ENCODE data around the gene TMED8.

The TMED8 gene

DNA sequence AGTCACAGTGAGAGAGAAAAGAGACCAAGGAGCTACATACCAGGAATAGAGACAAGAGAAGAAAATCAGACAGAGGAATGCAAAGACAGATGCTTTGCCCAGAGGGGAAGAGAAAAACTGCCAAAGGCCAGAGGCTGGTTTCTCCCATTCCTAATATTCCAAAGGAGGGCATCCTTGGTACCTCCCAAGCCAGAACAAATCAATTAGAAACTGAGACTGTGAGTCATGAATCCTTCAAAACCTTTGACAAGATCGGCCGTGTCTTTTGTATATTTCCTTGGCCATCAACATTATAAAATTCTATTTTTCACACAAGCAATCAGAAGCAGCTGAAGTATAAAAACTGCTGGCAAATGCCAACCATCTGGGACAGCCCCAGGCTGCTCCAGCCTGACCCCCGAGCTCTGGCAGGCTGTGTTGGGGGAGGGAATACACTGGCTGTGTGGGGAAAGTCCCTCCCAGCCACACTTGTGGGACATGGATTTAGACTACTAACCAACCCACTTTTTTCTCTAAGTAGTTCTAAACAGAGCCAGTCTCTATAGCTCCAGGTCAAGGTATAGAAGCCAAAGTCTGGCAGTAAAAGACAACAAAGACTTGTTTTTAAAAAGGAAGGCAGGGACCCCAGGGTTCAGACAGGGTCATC, 69.9 kb downstream of the TMED8 start:
- DNase-seq (ENCODE audit: low spot score): no peak
- TF ChIP-seq, protein P1, sequence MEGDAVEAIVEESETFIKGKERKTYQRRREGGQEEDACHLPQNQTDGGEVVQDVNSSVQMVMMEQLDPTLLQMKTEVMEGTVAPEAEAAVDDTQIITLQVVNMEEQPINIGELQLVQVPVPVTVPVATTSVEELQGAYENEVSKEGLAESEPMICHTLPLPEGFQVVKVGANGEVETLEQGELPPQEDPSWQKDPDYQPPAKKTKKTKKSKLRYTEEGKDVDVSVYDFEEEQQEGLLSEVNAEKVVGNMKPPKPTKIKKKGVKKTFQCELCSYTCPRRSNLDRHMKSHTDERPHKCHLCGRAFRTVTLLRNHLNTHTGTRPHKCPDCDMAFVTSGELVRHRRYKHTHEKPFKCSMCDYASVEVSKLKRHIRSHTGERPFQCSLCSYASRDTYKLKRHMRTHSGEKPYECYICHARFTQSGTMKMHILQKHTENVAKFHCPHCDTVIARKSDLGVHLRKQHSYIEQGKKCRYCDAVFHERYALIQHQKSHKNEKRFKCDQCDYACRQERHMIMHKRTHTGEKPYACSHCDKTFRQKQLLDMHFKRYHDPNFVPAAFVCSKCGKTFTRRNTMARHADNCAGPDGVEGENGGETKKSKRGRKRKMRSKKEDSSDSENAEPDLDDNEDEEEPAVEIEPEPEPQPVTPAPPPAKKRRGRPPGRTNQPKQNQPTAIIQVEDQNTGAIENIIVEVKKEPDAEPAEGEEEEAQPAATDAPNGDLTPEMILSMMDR (IDR thresholded peaks at IDR 0.05): no peak
- Histone ChIP-seq H3K4me3 (peak overlapping the region; percentile 8), H3K27ac (peak overlapping the region; percentile 61 to 76)

DNA sequence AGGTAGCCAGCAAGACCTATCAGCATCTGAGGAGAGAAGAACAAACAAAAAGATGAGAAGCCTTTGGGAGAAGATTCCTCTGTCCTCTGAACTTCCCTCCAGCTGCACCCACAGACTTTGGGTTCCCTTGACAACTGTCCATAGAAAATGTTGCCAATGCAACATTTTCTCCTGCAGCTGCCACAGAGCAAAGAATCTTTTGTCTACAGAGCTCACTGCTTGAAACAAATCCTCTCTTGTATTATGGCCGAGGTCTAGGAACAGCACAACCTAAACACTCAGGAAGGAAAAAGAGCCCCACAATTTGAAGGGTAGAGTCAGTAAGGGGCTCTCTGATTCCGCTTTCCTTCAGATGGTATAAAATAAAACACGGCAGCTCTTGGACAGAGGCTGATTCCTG, 70.5 kb downstream of the TMED8 start:
- no peak for DNase-seq (ENCODE audit: low spot score)
- H3K4me3 ChIP-seq: no peak overlapping the region
- peak overlapping the region; percentile 61 to 76 for H3K27ac ChIP-seq
- TF ChIP-seq, protein P1 (IDR thresholded peaks at IDR 0.05): no peak

DNA sequence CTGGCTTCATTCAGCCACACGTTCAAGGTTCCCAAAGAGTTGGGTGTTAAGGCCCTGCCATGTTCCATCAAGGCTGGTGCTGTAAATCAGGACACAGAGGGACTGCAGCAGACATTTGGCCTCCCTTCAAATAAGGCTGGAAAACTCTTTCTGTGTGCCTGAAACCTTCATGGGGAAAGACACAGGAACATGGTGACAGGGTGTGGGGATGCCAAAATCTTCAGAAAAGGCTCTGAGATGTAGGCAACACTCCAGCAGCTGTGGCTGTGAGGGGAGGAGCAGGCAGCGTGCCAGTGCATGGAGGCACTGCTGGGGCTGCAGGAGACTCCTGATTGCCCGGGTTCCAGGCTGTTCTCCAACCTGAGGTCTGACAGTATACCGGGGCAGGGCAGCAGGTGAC, 71.2 kb downstream of the TMED8 start:
- Histone ChIP-seq H3K4me3 (no peak overlapping the region), H3K27ac (peak overlapping the region in 1 of 2 donors; percentile 76)
- TF ChIP-seq, protein P1 (IDR thresholded peaks at IDR 0.05): no peak
- DNase-seq (ENCODE audit: low spot score): no peak

- TF ChIP-seq, protein P1 (IDR thresholded peaks at IDR 0.05): no peak
- H3K4me3 ChIP-seq: no peak overlapping the region
- peak overlapping the region in 1 of 2 donors; percentile 61 for H3K27ac ChIP-seq
- DNase-seq (ENCODE audit: low spot score): no peak
Measured at GRCh38 chr14:77303417-77304156, 73.3 kb downstream of the TMED8 start.

GRCh38 chr14:77302926-77303325, 74.0 kb downstream of the TMED8 start:
- TF ChIP-seq, protein P1 (IDR thresholded peaks at IDR 0.05): no peak
- DNase-seq (ENCODE audit: low spot score): no peak
- Histone ChIP-seq H3K4me3 (no peak overlapping the region), H3K27ac (peak overlapping the region in 1 of 2 donors; percentile 61)

- DNase-seq (ENCODE audit: low spot score): no peak
- TF ChIP-seq, protein P1 (IDR thresholded peaks at IDR 0.05): peak; percentile 42
- no peak overlapping the region for H3K4me3 ChIP-seq
- no peak overlapping the region for H3K27ac ChIP-seq
Measured at GRCh38 chr14:77301103-77301502, 75.8 kb downstream of the TMED8 start.

GRCh38 chr14:77299771-77300170, 77.1 kb downstream of the TMED8 start:
- H3K4me3 ChIP-seq: no peak overlapping the region
- no peak for DNase-seq (ENCODE audit: low spot score)
- TF ChIP-seq, protein P1 (IDR thresholded peaks at IDR 0.05): no peak
- H3K27ac ChIP-seq: no peak overlapping the region

Data from coronary artery (tissue), 2 donors.